Upper lobe of left lung (tissue), 4 donors: Measurements from ENCODE around the gene SCLT1.

Experiments used
- POLR2AphosphoS5 ChIP-seq, 2 donors: sonication (generic); formaldehyde crosslinking; IDR thresholded peaks; one replicate each; pipeline ENCODE4 v1.5.1; 2017; ENCODE audit warnings: antibody characterized with exemption in 2 of 2
- TF ChIP-seq, protein P1 (sequence below), 6 experiments: fragments of 450-650 bp in 4 of 6; fragments of 200-600 bp in 2 of 6; sonication (generic) in 2 of 6; IDR thresholded peaks; one replicate each; pipeline ENCODE4 v1.5.1; 2016 to 2019; ENCODE audit warnings: antibody characterized with exemption in 6 of 6

DNA sequence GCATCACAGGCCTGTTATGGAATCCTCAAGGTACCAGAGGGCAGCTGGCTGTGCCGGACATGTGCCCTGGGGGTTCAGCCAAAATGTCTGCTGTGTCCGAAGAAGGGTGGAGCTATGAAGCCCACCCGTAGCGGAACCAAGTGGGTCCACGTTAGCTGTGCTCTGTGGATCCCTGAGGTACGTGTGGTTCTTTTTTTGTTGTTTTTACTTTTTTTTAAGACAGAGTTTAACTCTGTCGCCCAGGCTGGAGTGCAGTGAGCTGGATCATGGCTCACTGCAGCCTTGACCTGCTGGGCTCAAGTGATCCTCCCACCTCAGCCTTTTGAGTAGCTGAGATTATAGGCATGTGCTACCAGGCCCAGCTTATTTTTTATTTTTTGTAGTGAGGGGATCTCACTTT, 237.7 kb downstream of the SCLT1 start:
- TF ChIP-seq, protein P1, sequence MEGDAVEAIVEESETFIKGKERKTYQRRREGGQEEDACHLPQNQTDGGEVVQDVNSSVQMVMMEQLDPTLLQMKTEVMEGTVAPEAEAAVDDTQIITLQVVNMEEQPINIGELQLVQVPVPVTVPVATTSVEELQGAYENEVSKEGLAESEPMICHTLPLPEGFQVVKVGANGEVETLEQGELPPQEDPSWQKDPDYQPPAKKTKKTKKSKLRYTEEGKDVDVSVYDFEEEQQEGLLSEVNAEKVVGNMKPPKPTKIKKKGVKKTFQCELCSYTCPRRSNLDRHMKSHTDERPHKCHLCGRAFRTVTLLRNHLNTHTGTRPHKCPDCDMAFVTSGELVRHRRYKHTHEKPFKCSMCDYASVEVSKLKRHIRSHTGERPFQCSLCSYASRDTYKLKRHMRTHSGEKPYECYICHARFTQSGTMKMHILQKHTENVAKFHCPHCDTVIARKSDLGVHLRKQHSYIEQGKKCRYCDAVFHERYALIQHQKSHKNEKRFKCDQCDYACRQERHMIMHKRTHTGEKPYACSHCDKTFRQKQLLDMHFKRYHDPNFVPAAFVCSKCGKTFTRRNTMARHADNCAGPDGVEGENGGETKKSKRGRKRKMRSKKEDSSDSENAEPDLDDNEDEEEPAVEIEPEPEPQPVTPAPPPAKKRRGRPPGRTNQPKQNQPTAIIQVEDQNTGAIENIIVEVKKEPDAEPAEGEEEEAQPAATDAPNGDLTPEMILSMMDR (IDR thresholded peaks at IDR 0.05), result no peak
- no peak for TF ChIP-seq POLR2AphosphoS5 (IDR thresholded peaks at IDR 0.05)
